ENCODE measurements around the gene YTHDF1.
"Not testable (repeated sequence)": the region's sequence is repeated elsewhere in the genome, so short reads cannot be mapped to it uniquely, and the experiment has no call there.

YTHDF1 gene

DNA sequence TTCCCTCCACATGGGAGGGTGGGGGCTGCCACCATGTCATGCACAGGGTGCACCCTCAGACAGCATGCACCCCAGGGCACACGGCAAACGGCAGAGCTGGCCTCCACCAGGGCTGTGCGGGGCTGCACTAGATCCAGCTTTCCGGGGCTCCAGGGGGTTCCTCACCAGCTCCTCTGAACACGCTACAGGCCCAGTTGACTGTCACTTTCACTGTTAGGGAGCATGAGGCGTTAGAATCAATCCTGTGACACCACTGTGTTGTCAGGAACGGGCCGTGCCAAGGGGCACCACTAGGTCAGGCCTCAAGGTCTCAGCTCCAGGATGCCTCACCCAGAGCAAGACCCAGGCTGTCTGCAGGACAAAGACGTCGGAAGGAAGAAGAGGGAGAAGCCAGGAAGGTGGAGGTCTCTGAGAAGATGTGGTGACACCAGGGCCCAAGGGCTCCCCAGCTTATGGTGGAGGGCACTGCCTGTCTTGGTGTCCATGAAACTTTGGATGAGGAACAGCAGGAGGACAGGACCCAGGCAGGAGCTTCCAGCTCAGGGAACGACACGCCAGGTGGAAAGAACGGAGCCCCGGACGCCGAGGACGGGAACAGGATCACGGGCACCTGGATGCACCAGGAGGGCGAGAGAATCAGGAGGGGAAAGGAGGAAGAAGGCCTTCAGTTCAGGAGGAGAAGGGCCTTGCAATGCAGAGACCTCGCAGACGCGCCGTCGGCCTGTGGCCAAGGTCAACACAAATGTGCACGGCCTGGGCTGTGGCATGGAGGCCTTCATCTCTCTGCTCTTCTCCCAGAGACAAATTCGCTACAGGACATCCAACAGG is 49.5 kb downstream of the YTHDF1 start:
- H3K4me3 Mint-ChIP-seq: no peak overlapping the region
- no peak for DNase-seq

DNA sequence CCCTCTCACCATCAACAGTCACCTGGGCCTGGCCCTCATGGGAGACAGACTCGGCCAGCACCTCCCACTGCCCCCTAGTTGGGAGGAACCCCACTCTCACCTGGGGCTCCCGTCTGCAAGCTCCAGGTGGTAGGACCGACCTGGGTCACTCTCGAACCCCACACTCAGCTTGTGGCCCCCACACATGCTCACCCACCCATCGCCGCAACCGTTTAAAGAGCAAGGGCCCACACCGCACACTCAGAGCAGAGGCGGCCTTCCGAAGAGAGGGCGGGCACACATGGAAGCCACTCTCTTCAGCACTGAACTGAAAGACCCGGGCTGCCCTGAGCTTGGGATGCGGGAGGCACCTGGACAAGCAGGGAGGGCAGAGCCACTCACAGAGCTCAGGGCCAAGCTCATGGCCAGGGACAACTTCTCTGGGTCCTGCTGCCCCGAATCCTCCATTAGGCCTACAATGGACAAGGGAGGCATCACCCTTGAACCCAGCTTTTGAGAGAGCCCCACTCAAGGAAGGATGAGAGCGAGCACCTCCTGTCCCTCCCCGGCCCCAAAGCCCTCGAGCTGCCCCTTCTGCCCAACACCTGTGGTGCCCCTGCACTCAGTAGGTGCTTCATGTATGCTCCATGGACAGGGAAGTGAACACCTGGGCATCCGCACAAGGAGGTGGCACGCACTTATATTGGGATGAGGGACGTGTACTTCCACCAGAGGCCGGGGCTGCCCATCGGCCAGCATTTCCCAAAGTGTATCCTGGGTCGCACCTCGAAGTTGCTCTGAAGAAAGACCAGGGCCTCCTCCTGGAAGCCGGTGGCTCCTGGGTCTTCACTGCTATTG is 50.4 kb downstream of the YTHDF1 start:
- H3K36me3 Mint-ChIP-seq: no peaks in the 10 kb centered on the region
- CTCF ChIA-PET: no interaction called here
- H3K27ac Mint-ChIP-seq: no peak overlapping the region
- no peaks in the 10 kb centered on the region for H3K4me1 Mint-ChIP-seq
- H3K27me3 Mint-ChIP-seq: peaks cover 11% of the 10 kb centered on the region
- H3K9me3 Mint-ChIP-seq: no peaks in the 10 kb centered on the region
- H3K4me3 Mint-ChIP-seq: no peak overlapping the region
- DNase-seq: no peak

More for the DNA sequence above, 49.5 kb downstream of the YTHDF1 start:
- no peaks in the 10 kb centered on the region for H3K4me1 Mint-ChIP-seq
- no peak overlapping the region for H3K27ac Mint-ChIP-seq
- no peaks in the 10 kb centered on the region for H3K36me3 Mint-ChIP-seq
- peaks cover 15% of the 10 kb centered on the region for H3K27me3 Mint-ChIP-seq
- no peaks in the 10 kb centered on the region for H3K9me3 Mint-ChIP-seq
- CTCF ChIA-PET: no interaction called here

DNA sequence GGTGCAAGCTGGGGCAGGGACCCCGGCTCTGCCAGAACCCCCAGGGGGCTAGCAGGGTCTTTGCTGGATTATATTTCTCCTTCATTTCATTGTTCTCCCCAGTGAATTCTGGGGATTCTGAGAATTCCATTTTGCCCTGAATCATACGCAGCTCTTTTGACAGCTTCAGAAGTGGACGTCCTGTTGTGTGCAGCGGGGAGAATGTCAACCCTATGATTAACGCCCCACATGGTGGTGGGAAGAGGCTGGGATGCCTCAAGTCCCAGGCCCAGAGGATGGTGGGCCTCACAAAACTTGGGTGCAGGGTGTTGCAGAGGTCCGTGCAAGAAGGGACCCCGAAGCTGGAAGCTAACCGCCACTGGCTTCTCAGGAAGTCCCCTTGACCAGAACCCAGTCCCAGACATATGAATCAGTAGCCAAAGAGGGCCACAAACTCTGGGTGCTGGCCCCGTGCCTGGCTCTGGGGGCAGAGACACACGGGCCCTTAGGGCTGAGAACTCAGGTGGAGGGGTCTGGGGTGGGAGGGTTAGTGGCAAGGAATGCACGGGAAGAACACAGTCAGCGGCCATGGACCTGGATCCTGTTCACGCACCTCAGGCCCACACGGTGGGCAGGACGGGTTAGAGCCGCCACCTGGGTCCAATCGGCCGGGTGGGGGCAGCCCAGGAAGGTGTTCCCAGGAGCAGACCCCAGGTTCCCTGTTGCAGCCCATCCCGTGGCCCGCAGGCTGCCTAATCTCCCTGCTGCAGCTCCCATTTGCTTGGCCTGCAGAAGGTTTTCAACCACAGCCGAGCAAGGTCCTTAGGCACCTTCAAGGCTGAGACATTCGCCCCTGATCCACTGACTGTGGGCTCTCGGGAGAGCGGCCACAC is 51.2 kb downstream of the YTHDF1 start:
- Mint-ChIP-seq H3K27ac (no peak overlapping the region), H3K4me1 (no peaks in the 10 kb centered on the region), H3K9me3 (no peaks in the 10 kb centered on the region), H3K27me3 (peaks cover 4% of the 10 kb centered on the region), H3K4me3 (no peak overlapping the region), H3K36me3 (no peaks in the 10 kb centered on the region)
- no peak for DNase-seq
- CTCF ChIA-PET: no interaction called here

DNA sequence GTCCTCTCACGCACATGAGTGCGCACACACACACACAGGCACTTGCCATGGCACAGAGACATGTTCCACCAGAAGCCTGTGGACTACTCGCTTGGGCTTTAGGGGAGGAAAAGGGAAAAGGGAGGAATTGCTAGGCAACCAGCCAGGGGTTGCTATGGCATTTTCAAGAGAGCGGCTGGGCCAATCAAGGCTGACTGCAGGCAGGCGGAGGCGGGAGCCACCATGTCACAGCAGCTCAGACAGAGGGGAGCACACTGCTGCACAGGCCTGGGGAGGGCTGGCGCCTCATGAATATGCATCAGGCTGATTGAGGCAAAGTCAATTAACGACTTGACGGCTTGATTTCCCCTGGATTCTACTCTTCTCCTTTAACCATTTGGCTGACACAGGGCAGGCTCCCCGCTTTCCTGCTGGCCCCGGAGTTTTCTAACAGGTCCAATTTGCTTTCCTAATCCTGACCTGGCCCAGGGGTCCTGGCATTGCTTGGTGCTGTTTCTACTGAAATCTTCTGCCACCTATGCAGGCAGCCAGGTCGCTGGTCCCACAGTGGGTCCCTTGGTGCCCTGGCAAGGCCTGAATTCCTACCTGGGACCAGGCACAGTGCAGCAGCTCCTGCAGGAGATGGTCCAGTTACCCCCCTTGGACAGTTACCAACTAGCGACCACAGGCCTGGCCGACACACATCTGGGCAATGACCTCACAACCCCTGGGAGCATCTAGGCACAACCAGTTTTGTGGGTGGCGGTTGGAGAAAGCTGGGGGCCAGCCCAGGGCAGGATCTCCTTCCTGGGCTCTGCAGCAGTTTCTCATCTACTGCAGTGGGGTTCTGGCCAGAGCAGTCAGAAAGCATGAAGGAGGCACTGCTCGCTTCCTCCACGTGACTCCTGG is 52.1 kb downstream of the YTHDF1 start:
- no peaks in the 10 kb centered on the region for H3K4me1 Mint-ChIP-seq
- H3K4me3 Mint-ChIP-seq: no peak overlapping the region
- H3K9me3 Mint-ChIP-seq: no peaks in the 10 kb centered on the region
- H3K27me3 Mint-ChIP-seq: no peaks in the 10 kb centered on the region
- H3K36me3 Mint-ChIP-seq: no peaks in the 10 kb centered on the region
- no peak overlapping the region for H3K27ac Mint-ChIP-seq
- CTCF ChIA-PET: no interaction called here
- no peak for DNase-seq

DNA sequence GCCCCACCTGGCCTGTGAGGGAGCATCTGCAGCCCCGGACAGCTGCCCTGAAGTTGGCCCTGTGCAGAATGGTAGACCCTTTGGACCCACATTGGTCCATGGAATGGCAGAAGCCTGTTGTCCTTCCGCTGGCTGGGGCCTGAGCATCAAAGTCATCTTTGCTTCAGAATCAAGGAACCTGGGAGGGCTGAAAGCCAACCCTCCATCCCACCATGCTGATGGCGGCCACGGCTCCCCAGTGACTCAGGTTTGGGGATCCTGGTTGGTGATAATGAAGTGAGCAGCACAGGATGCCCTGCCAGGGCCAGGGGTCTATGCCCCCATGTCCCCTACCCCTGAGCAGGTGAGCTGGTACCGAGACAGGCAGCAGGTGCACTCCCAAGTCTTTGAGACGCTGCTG is 52.8 kb downstream of the YTHDF1 start:
- DNase-seq: no peak
- Mint-ChIP-seq H3K4me3 (no peak overlapping the region), H3K9me3 (no peaks in the 10 kb centered on the region), H3K27ac (no peak overlapping the region), H3K27me3 (no peaks in the 10 kb centered on the region), H3K4me1 (no peaks in the 10 kb centered on the region), H3K36me3 (no peaks in the 10 kb centered on the region)
- CTCF ChIA-PET: no interaction called here

DNA sequence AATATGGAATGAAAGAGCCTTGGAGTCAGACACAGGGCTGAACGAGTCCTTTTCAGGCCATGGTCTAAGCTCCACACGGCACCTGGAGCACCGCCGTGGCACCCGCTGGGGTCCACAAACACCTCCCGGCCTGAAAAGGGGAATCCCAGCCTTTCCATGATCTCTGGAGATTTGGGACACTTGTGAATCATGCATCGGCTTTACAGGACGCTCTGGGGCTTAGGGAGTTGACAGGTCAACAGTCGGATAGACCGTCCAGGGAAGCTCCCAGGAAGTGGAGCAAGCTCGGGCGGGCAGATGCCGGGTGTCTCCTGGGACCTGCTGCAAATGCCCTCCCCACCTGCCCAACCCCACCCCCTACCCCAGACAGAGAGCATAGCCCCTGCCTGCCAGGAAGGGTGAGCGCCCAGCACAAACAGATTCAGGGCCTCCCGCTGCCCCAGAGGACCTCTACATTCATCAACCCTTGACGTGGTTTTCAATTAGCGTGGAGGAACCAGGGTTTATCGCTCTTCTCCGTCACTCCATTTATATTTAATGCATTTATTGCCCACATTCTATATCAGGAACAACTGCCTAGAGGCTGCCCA is 53.6 kb downstream of the YTHDF1 start:
- Mint-ChIP-seq H3K4me3 (no peak overlapping the region), H3K27ac (no peak overlapping the region), H3K36me3 (no peaks in the 10 kb centered on the region), H3K9me3 (no peaks in the 10 kb centered on the region), H3K27me3 (no peaks in the 10 kb centered on the region), H3K4me1 (no peaks in the 10 kb centered on the region)
- CTCF ChIA-PET: no interaction called here
- no peak for DNase-seq

DNA sequence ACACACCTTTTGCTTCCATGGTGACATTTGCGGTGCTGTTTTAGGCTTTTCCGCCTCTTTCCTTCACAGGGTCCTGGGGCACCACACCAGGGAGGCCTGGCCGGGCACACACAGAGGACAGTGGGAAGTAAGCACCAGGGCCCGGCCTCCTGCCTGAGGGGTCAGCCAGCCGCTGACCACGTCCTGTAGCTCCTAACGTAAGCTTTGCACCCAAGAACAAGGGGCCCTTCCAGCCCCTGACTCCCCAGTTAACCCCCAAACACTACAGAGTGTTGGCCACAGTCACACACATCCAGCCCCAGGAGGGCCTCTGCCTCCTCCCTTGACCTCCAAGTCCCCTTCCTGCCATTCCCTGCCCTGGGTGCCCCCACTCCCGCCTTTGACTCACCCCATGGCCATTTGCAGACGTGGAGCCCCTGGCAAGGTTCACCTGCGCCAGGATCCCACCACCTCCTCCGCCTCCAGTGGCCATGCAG is 54.7 kb downstream of the YTHDF1 start:
- no peaks in the 10 kb centered on the region for H3K4me1 Mint-ChIP-seq
- no peak overlapping the region for H3K27ac Mint-ChIP-seq
- CTCF ChIA-PET: no interaction called here
- no peak overlapping the region for H3K4me3 Mint-ChIP-seq
- H3K36me3 Mint-ChIP-seq: no peaks in the 10 kb centered on the region
- DNase-seq: no peak
- H3K9me3 Mint-ChIP-seq: no peaks in the 10 kb centered on the region
- H3K27me3 Mint-ChIP-seq: no peaks in the 10 kb centered on the region

DNA sequence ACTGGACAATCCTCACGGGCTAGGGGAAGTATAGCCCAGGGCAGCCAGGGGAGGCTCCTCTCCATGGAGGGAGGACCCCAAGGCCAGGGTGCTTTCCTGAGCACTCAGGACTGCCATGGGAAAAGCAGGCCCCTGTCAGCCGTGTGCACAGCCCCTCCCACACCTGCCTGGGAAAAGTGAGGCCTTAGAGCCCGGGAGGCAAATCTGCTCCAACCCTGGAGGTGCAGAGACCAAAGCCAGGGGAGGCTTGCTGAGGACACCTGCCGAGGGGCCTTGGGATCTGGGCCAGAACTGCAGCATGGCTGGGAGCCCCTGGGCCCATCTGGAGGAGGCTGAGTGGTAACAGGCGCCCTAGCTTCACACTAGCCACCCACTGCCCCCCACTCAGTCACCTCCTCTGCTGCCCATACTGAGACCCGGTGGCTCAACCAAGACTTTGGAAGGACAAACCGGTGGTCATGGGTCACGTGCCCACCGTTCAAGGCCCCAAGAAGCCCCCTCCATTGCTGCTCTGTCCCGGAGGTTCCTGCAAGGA is 55.2 kb downstream of the YTHDF1 start:
- Mint-ChIP-seq H3K4me3 (no peak overlapping the region), H3K27ac (no peak overlapping the region), H3K36me3 (no peaks in the 10 kb centered on the region), H3K9me3 (no peaks in the 10 kb centered on the region), H3K27me3 (peaks cover 2% of the 10 kb centered on the region), H3K4me1 (no peaks in the 10 kb centered on the region)
- CTCF ChIA-PET: no interaction called here
- no peak for DNase-seq

DNA sequence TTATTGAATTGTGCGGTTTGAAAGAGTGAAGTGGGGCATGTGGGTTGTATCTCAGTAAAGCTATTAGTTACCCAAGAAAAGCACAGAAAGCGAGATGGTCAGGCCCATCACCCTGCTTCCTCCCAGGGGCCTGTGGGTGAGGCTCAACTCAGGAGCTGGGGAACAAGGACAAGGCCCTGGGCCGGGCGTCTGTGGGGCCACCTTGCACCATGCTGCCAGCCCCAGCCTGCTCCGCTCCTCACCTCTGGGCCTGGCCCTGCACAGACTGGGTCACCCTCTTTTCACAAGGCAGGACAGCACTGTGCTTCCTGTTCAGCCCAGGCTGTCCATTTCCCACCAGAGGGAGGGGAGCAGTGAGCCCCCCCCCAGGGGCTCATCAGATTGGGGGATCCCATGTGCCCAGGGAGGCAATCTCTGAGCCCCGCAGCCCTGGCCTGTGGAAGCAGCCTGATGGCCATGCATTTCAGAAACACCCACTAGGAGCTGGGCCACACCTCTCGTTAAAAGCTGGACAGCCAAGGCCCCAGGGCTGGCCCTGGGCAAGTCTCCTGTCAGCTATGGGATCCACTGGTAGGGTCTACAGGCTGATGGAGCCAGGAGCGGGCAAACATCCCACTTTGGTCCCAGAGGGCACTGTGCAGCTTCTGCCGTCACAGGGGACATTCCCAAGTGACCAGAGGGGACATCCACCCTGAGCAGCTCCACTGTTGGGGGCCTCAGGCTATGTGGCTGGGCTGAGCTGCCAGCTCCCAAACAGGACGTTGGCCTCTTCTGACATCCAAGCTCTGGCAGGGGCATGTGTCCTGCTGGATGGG is 55.9 kb downstream of the YTHDF1 start:
- Mint-ChIP-seq H3K27me3 (peaks cover 8% of the 10 kb centered on the region), H3K4me1 (no peaks in the 10 kb centered on the region), H3K27ac (no peak overlapping the region), H3K9me3 (no peaks in the 10 kb centered on the region), H3K4me3 (no peak overlapping the region), H3K36me3 (no peaks in the 10 kb centered on the region)
- CTCF ChIA-PET: no interaction called here
- no peak for DNase-seq

DNA sequence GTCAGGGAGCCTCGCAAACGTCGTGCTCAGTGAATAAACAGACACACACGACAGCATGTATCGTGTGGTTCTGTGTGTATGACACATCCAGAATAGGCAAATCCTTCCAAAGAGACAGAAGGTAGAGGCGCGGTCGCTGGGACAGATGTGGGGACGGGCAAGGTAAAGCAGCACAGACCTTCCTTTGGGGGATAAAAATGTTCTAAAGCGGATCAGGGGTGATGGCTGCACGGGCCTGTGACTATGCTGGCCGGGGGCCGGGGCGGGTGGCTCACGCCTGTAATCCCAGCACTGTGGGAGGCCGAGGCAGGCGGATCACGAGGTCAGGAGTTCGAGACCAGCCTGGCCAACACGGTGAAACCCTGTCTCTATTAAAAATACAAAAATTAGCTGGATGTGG is 56.7 kb downstream of the YTHDF1 start:
- peaks cover 12% of the 10 kb centered on the region for H3K27me3 Mint-ChIP-seq
- H3K4me3 Mint-ChIP-seq, CTCF ChIA-PET, H3K36me3 Mint-ChIP-seq, H3K4me1 Mint-ChIP-seq, H3K27ac Mint-ChIP-seq, DNase-seq, H3K9me3 Mint-ChIP-seq: not testable (repeated sequence)

DNA sequence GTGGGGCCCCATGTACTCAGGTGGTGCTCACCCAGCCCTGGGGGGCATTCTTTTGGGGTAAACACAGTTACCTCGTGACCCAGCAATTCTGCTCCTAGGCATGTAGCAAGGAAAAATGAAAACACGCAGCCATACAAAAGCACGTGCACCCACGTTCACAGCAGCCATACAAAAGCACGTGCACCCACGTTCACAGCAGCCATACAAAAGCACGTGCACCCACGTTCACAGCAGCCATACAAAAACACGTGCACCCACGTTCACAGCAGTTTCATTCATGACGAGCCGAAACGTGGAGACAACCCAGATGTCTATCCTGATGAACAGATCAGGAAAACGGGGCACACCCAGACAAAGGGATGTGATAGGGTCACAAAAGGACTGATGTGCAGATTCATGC is 57.1 kb downstream of the YTHDF1 start:
- Mint-ChIP-seq H3K27ac (no peak overlapping the region), H3K4me3 (no peak overlapping the region), H3K9me3 (no peaks in the 10 kb centered on the region), H3K36me3 (no peaks in the 10 kb centered on the region), H3K4me1 (no peaks in the 10 kb centered on the region), H3K27me3 (peaks cover 16% of the 10 kb centered on the region)
- CTCF ChIA-PET: no interaction called here
- no peak for DNase-seq

DNA sequence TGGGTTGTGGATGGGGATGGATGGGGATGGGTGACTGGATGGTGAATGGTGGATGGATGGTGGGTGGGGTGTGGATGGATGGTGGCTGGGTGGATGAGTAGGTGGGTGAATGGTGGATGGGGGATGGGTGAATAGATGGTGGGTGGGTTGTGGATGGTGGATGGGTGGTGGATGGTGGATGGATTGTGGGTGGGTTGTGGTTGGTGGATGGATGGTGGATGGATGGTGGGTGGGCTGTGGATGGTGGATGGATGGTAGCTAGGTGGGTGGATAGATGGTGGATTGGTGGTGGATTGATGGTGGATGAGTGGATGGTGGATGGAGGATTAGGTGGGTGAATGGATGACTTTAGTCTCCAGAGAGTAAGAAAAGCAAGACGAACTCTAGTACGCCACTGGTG is 57.6 kb downstream of the YTHDF1 start:
- no peak for DNase-seq
- Mint-ChIP-seq H3K4me1 (no peaks in the 10 kb centered on the region), H3K36me3 (no peaks in the 10 kb centered on the region), H3K4me3 (no peak overlapping the region), H3K9me3 (no peaks in the 10 kb centered on the region), H3K27ac (no peak overlapping the region), H3K27me3 (peaks cover 16% of the 10 kb centered on the region)
- CTCF ChIA-PET: no interaction called here
